ENCODE results near the gene MRPL54. TPM values are rescaled to one million over a fixed set of nuclear protein-coding genes. Genes with fewer than 3 reads are reported as not detected.
"Not testable (repeated sequence)": the region's sequence is repeated elsewhere in the genome, so short reads cannot be mapped to it uniquely, and the experiment has no call there.

MRPL54 gene
- total RNA-seq, 1 experiment from 2014 or later, result 55.5 TPM

- no peaks in the 10 kb centered on the region for H3K4me1 ChIP-seq (replicated peaks)
- DNase-seq (ENCODE audit: low read depth in 1 of 2, low spot score in 2 of 2), result no peak
- no peaks in the 10 kb centered on the region for H3K9me3 ChIP-seq (replicated peaks)
- no peak overlapping the region for H3K27ac ChIP-seq
- H3K36me3 ChIP-seq, result peaks cover 13% of the 10 kb centered on the region
- no peaks in the 10 kb centered on the region for H3K27me3 ChIP-seq (replicated peaks)
- no peak overlapping the region for H3K4me3 ChIP-seq
Measured at GRCh38 chr19:3752492-3752891, 10.0 kb upstream of the MRPL54 start.

- no peak for DNase-seq (ENCODE audit: low read depth in 1 of 2, low spot score in 2 of 2)
- peaks cover 22% of the 10 kb centered on the region for H3K36me3 ChIP-seq
- H3K4me1 ChIP-seq (replicated peaks), result no peaks in the 10 kb centered on the region
- H3K27me3 ChIP-seq (replicated peaks), result no peaks in the 10 kb centered on the region
- H3K27ac ChIP-seq, result no peak overlapping the region
- no peak overlapping the region for H3K4me3 ChIP-seq
- H3K9me3 ChIP-seq (replicated peaks), result no peaks in the 10 kb centered on the region
Measured at GRCh38 chr19:3753631-3754410, 8.7 kb upstream of the MRPL54 start.

GRCh38 chr19:3757705-3758104, 4.8 kb upstream of the MRPL54 start:
- not testable (repeated sequence) for H3K27me3 ChIP-seq (replicated peaks); H3K4me1 ChIP-seq (replicated peaks); DNase-seq (ENCODE audit: low read depth in 1 of 2, low spot score in 2 of 2); H3K4me3 ChIP-seq; H3K27ac ChIP-seq; H3K9me3 ChIP-seq (replicated peaks)
- peaks cover 23% of the 10 kb centered on the region for H3K36me3 ChIP-seq

DNA sequence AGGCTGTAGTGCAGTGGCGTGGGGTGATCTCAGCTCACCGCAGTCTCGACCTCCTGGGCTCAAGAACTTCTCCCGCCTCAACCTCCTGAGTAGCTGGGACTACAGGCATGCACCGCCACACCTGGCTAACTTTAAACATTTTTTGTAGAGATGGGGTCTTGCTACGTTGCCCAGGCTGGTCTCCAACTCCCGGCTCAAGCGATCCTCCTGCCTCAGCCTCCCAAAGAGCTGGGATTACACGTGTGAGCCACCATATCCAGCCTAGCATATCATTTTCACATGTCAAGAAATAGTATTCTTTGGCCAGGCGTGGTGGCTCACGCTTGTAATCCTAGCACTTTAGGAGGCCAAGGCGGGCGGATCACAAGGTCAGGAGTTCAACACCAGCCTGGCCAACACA, 4.2 kb upstream of the MRPL54 start:
- peaks cover 12% of the 10 kb centered on the region for H3K4me1 ChIP-seq (replicated peaks)
- not testable (repeated sequence) for H3K9me3 ChIP-seq (replicated peaks); H3K27ac ChIP-seq; H3K4me3 ChIP-seq; H3K27me3 ChIP-seq (replicated peaks); DNase-seq (ENCODE audit: low read depth in 1 of 2, low spot score in 2 of 2)
- H3K36me3 ChIP-seq, result peaks cover 23% of the 10 kb centered on the region

- Histone ChIP-seq H3K27ac (no peak overlapping the region), H3K36me3 (peaks cover 23% of the 10 kb centered on the region; the same call in 1 of the 2 replicates), H3K9me3 (replicated peaks) (0 out of 2 replicates have a peak, but pooled peaks cover 2% of the 10 kb centered on the region), H3K27me3 (replicated peaks) (no peaks in the 10 kb centered on the region), H3K4me1 (replicated peaks) (peaks cover 13% of the 10 kb centered on the region), H3K4me3 (no peak overlapping the region)
- DNase-seq (ENCODE audit: low read depth in 1 of 2, low spot score in 2 of 2), result no peak
Measured at GRCh38 chr19:3759482-3760254, 2.8 kb upstream of the MRPL54 start.

DNA sequence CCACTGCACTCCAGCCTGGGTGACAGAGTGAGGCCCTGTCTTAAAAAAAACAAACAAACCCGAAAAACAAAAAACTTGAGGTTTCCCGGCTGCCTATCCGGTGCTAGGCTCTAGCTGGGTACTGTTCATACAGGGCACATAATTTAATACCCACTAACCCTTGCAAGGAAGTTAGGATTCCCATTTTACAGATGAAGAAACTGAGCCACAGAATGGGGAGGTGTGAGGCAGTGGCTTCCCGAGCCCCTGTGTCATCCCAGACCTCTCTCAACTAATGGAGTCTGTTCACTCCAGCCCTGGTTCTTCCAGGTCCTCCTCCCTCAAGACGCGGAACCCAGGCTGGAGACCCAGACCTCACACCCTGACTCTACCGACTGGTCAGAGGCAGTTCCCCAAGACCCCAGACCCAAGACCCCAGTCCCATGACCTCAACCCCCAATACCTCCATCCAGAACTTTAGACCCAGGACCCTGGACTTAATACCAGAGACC, 1.6 kb upstream of the MRPL54 start:
- Histone ChIP-seq H3K9me3 (replicated peaks) (0 out of 2 replicates have a peak, but pooled peaks cover 2% of the 10 kb centered on the region), H3K27ac (peak overlapping the region; percentile 33), H3K27me3 (replicated peaks) (no peaks in the 10 kb centered on the region), H3K36me3 (peaks cover 29% of the 10 kb centered on the region; the same call in 1 of the 2 replicates), H3K4me1 (replicated peaks) (peaks cover 13% of the 10 kb centered on the region), H3K4me3 (peak overlapping the region; percentile 72)
- no peak for DNase-seq (ENCODE audit: low read depth in 1 of 2, low spot score in 2 of 2)

DNA sequence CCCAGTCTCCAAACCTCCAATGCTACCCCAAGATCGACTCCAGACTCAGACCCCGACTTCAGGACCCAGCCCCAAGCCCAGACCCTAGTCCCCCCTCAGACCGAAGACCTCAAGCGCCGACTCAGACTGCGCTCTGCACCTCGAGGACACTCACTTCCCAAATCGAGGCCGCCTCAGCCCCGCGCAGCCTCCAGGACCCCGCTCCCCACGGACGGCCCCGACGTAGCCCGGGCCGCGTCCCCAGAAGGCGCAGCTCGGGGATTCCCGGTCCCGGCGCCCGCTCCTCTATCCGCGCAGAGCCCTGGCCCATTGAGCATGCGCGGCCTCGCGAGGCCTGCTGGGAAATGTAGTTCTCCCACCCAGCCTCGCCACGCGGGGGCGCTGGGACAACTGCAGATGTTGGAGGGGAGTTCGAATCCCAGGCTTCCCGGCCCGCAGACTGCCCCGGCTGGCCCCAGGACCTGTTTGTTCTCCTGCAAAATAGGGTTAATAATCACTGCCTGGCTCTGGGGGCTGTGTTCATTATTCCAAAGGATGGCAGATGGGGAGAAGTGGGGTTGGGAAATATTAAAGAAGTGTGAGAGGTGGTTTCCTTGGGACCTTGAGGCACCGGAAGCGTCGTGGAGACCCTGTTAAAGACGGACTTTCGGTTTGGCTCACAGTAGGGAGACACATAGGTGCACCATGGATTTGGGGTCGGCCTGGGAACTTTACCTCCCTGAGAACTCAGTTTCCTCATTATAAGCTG, 926 bp upstream of the MRPL54 start, which contains the start of gene APBA3:
Gene APBA3, minus strand, starts transcription at position 311 of the 748 bp plus-strand sequence. CDS start 1,428 bp downstream, outside the sequence.
- Histone ChIP-seq H3K9me3 (replicated peaks) (0 out of 2 replicates have a peak, but pooled peaks cover 2% of the 10 kb centered on the region), H3K27ac (peak within 1 kb of the TSS; percentile 93), H3K36me3 (peaks cover 32% of the 10 kb centered on the region), H3K4me1 (replicated peaks) (peaks cover 13% of the 10 kb centered on the region), H3K4me3 (peak within 1 kb of the TSS; percentile 72), H3K27me3 (replicated peaks) (no peaks in the 10 kb centered on the region)
- peak; percentile 90 to 93 for DNase-seq (ENCODE audit: low read depth in 1 of 2, low spot score in 2 of 2)

DNA sequence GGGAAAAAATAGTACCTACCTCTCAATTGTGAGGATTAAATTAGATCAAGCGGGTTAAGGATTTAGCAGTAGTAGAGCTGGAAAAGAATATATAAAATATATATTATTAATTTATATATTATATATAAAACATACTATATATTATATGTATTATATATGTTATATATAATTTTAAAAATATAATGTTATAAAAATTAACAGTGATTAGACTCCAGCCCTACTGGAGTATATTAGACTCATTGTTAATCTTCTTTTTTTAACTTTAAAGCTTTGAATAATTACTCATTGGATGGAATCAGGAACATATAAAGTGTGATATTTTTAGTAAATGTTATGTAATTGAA, 380 bp upstream of the MRPL54 start:
- peak overlapping the region; percentile 71 for H3K4me3 ChIP-seq

GRCh38 chr19:3765121-3765520, 2.6 kb downstream of the MRPL54 start:
- Histone ChIP-seq H3K27me3 (replicated peaks) (no peaks in the 10 kb centered on the region), H3K27ac (no peak overlapping the region), H3K4me1 (replicated peaks) (peaks cover 13% of the 10 kb centered on the region), H3K4me3 (no peak overlapping the region), H3K9me3 (replicated peaks) (0 out of 2 replicates have a peak, but pooled peaks cover 2% of the 10 kb centered on the region), H3K36me3 (peaks cover 16% of the 10 kb centered on the region)
- no peak for DNase-seq (ENCODE audit: low read depth in 1 of 2, low spot score in 2 of 2)

More for the DNA sequence above, 380 bp upstream of the MRPL54 start:
- Histone ChIP-seq H3K27me3 (replicated peaks) (no peaks in the 10 kb centered on the region), H3K4me1 (replicated peaks) (peaks cover 13% of the 10 kb centered on the region), H3K9me3 (replicated peaks) (0 out of 2 replicates have a peak, but pooled peaks cover 2% of the 10 kb centered on the region), H3K27ac (peak overlapping the region; percentile 93; the same call in 1 of the 2 replicates), H3K36me3 (peaks cover 36% of the 10 kb centered on the region)
- DNase-seq (ENCODE audit: low read depth in 1 of 2, low spot score in 2 of 2), result no peak

DNA sequence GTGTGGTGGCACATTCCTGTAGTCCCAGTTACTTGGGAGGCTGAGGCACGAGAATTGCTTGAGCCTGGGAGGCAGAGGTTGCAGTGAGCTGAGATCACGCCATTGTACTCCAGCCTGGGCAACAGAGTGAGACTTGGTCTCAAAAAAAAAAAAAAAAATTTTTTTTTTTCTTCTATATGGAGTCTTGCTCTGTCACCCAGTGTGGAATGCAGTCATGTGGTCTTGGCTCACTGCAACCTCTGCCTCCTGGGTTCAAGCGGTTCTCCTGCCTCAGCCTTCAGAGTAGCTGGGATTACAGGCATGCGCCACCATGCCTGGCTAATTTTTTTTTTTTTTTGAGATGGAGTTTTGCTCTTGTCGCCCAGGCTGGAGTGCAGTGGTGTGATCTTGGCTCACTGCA, 3.3 kb downstream of the MRPL54 start:
- Histone ChIP-seq H3K4me1 (replicated peaks) (peaks cover 11% of the 10 kb centered on the region), H3K36me3 (peaks cover 15% of the 10 kb centered on the region)
- not testable (repeated sequence) for H3K27ac ChIP-seq; H3K4me3 ChIP-seq; DNase-seq (ENCODE audit: low read depth in 1 of 2, low spot score in 2 of 2); H3K27me3 ChIP-seq (replicated peaks); H3K9me3 ChIP-seq (replicated peaks)

- Histone ChIP-seq H3K9me3 (replicated peaks) (0 out of 2 replicates have a peak, but pooled peaks cover 2% of the 10 kb centered on the region), H3K27me3 (replicated peaks) (no peaks in the 10 kb centered on the region), H3K4me3 (no peak overlapping the region), H3K27ac (no peak overlapping the region), H3K36me3 (peaks cover 12% of the 10 kb centered on the region), H3K4me1 (replicated peaks) (peaks cover 8% of the 10 kb centered on the region)
- DNase-seq (ENCODE audit: low read depth in 1 of 2, low spot score in 2 of 2), result no peak
Measured at GRCh38 chr19:3766520-3766919, 4.0 kb downstream of the MRPL54 start.

DNA sequence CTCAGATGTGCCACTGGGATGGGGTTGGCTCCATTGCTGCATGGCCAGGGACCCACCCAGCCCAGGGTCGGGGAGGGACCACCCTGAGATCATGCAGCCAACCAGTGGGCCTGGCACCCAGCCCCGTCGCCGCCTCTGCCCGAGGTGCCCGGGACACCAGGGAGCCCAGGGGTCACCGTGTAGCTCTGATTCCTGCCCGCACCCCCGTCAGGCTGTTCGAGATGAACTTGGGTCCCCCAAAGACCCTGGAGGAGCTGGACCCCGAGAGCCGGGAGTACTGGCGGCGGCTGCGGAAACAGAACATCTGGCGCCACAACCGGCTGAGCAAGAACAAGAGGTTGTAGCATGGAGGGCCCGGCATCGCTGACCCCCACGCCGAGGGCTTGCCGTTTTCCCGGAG, 4.6 kb downstream of the MRPL54 start:
- Histone ChIP-seq H3K4me1 (replicated peaks) (peaks cover 5% of the 10 kb centered on the region; the same call in 1 of the 2 replicates), H3K9me3 (replicated peaks) (0 out of 2 replicates have a peak, but pooled peaks cover 2% of the 10 kb centered on the region), H3K27me3 (replicated peaks) (no peaks in the 10 kb centered on the region), H3K4me3 (no peak overlapping the region), H3K36me3 (peaks cover 12% of the 10 kb centered on the region), H3K27ac (no peak overlapping the region)
- no peak for DNase-seq (ENCODE audit: low read depth in 1 of 2, low spot score in 2 of 2)
